T-cell (primary cell): ENCODE measurements around the gene CGB8. TPM values are rescaled to one million over a fixed set of nuclear protein-coding genes. Genes with fewer than 3 reads are reported as not detected.
A peak's percentile ranks its signal among the peaks of the same experiment; 100 is the strongest.

Experiments used
- ATAC-seq, 4 experiments: fragments of 200-7000 bp in 3 of 4; fragments of 150-1000 bp in 1 of 4; cut with Tn5 transposase; replicated peaks in 1 of 4; 1 replicate in 3 of 4; 2 replicates in 1 of 4; pipeline ENCODE4 v1.10.0; 2021; ENCODE audit warnings: moderate library complexity in 3 of 4, mild to moderate bottlenecking in 2 of 4, moderate number of reproducible peaks in 1 of 4
- CTCF ChIA-PET, 2 donors: fragments of 300-600 bp; sonication (Branson Sonifier 250); formaldehyde crosslinking; loops; one replicate each; lab custom pipeline; 2022; ENCODE audit warnings: antibody characterized with exemption in 2 of 2; lab: Charles Lee
- POLR2A ChIA-PET, 2 donors: fragments of 300-600 bp; sonication (Branson Sonifier 250); formaldehyde crosslinking; loops; one replicate each; lab custom pipeline; 2022; ENCODE audit warnings: antibody characterized with exemption in 2 of 2; lab: Charles Lee
- DNase-seq, 35 experiments: peaks; one replicate each; pipeline versions ENCODE4 v3.0.0 to v3.0.0-alpha.2; 2013 to 2023
- H3K27ac ChIP-seq: one replicate; pipeline ENCODE4 v1.5.1; 2013; ENCODE audit warnings: low read length
- H3K27me3 ChIP-seq, 2 experiments: replicated peaks in 1 of 2; 1 replicate in 1 of 2; 2 replicates in 1 of 2; pipeline versions ENCODE4 v1.6.1 to v1.7.0; 2013; ENCODE audit warnings: low read length in 1 of 2, mixed read lengths in 1 of 2; ENCODE audit not compliant: control insufficient read depth in 2 of 2, insufficient read depth in 2 of 2; ENCODE audit errors: extremely low read depth in 1 of 2
- H3K36me3 ChIP-seq, 2 donors: 1 replicate in 1 of 2; 2 replicates in 1 of 2; pipeline versions ENCODE4 v1.6.1 to v1.7.0; 2013; ENCODE audit warnings: low read length in 1 of 2; ENCODE audit not compliant: control insufficient read depth in 2 of 2, insufficient read depth in 1 of 2; ENCODE audit errors: extremely low read depth in 1 of 2
- H3K4me1 ChIP-seq, 2 experiments: 1 replicate in 1 of 2; 2 replicates in 1 of 2; pipeline versions ENCODE4 v1.6.1 to v1.7.0; 2013; ENCODE audit warnings: low read length in 2 of 2, mixed read lengths in 1 of 2; ENCODE audit not compliant: insufficient read depth in 2 of 2, control insufficient read depth in 1 of 2; ENCODE audit errors: extremely low read depth in 1 of 2
- H3K4me3 ChIP-seq, 2 donors: 1 replicate in 1 of 2; 2 replicates in 1 of 2; pipeline versions ENCODE4 v1.5.1 to v1.7.0; 2013; ENCODE audit warnings: mild to moderate bottlenecking in 2 of 2, low read length in 1 of 2, moderate library complexity in 1 of 2; ENCODE audit not compliant: control insufficient read depth in 1 of 2; ENCODE audit errors: extremely low read depth in 1 of 2
- H3K9me3 ChIP-seq: 2 replicates; pipeline ENCODE4 v1.7.0; 2013
- H3K27ac Mint-ChIP-seq, 2 donors: one replicate each; pipeline ENCODE4 v1.8.0; 2020 to 2021; ENCODE audit warnings: mild to moderate bottlenecking in 2 of 2, mixed read lengths in 2 of 2
- H3K27me3 Mint-ChIP-seq, 2 donors: one replicate each; pipeline ENCODE4 v1.8.0; 2021 to 2022; ENCODE audit warnings: mixed read lengths in 2 of 2
- H3K36me3 Mint-ChIP-seq: one replicate; pipeline ENCODE4 v1.8.0; 2021; ENCODE audit warnings: mixed read lengths
- H3K4me1 Mint-ChIP-seq, 3 donors: one replicate each; pipeline ENCODE4 v1.8.0; 2020 to 2022; ENCODE audit warnings: mixed read lengths in 3 of 3, mild to moderate bottlenecking in 1 of 3
- H3K4me3 Mint-ChIP-seq, 3 donors: one replicate each; pipeline ENCODE4 v1.8.0; 2020 to 2022; ENCODE audit warnings: mild to moderate bottlenecking in 3 of 3, mixed read lengths in 3 of 3, moderate library complexity in 3 of 3
- H3K9me3 Mint-ChIP-seq, 3 donors: one replicate each; pipeline ENCODE4 v1.8.0; 2020 to 2022; ENCODE audit warnings: mixed read lengths in 3 of 3
- WGBS: methylation state at CpG from one replicate; pipeline ENCODE4 v1.1.5; 2013; ENCODE audit warnings: missing lambda C conversion rate; ENCODE audit not compliant: insufficient coverage; 5-methylcytosine and 5-hydroxymethylcytosine counted together
- total RNA-seq, 35 experiments: library from RNA in 6 of 35; stranded (reverse) in 6 of 35; fragments of 120-200 nt in 1 of 35; gene quantifications; one replicate each; pipeline versions ENCODE4 v1.2.1 to v1.2.4 and lab custom pipeline; 2013 to 2026

The CGB8 gene
- total RNA-seq, 5 donors from 2014 or later (not counting 1 experiment from before 2014, with no cell fraction given): not detected

- Histone ChIP-seq H3K27me3 (no peaks in the 10 kb centered on the region), H3K27ac (no peak overlapping the region), H3K4me3 (no peak overlapping the region), H3K4me1 (no peaks in the 10 kb centered on the region), H3K9me3 (no peaks in the 10 kb centered on the region), H3K36me3 (peaks cover 13 to 44% of the 10 kb centered on the region in 2 donors)
- 98% methylated on average over 3 of the region's 7 CpGs for WGBS
- H3K36me3 Mint-ChIP-seq: peaks cover 17% of the 10 kb centered on the region
- CTCF ChIA-PET: no interaction called here
- DNase-seq: no peak
- POLR2A ChIA-PET: interaction anchor here in 1 of 2 donors (0.6 kb wide), 1 partner anchor 99 kb away, joined by 5 read pairs; no protein-coding TSS in a partner anchor
- H3K27me3 Mint-ChIP-seq: no peaks in the 10 kb centered on the region
- no peaks in the 10 kb centered on the region for H3K9me3 Mint-ChIP-seq
- H3K27ac Mint-ChIP-seq: no peak overlapping the region
- peaks cover 0 to under 1% (median under 1%) of the 10 kb centered on the region in 3 donors for H3K4me1 Mint-ChIP-seq
- ATAC-seq: no peak
- H3K4me3 Mint-ChIP-seq: no peak overlapping the region
Observed at GRCh38 chr19:49004964-49005614, 43.8 kb downstream of the CGB8 start.

GRCh38 chr19:49004133-49004532 is 44.8 kb downstream of the CGB8 start:
- H3K4me3 Mint-ChIP-seq: no peak overlapping the region
- no peaks in the 10 kb centered on the region for H3K9me3 Mint-ChIP-seq
- H3K4me1 ChIP-seq: peaks cover 0 to 9% of the 10 kb centered on the region in 2 experiments
- H3K4me1 Mint-ChIP-seq: peaks cover 0 to 10% (median 7%) of the 10 kb centered on the region in 3 donors
- no peaks in the 10 kb centered on the region for H3K9me3 ChIP-seq
- no peak for ATAC-seq
- H3K36me3 Mint-ChIP-seq: peaks cover 23% of the 10 kb centered on the region
- CTCF ChIA-PET: interaction anchor here (0.6 to 0.7 kb wide), 3 partner anchors 22 to 111 kb away, joined by 4 to 5 read pairs (median 4); no protein-coding TSS in a partner anchor
- WGBS: 98% methylated on average over 14 of the region's 15 CpGs
- peaks cover 10 to 42% of the 10 kb centered on the region in 2 donors for H3K36me3 ChIP-seq
- no peak overlapping the region for H3K27ac ChIP-seq
- no peak overlapping the region for H3K27ac Mint-ChIP-seq
- DNase-seq: no peak
- no peaks in the 10 kb centered on the region for H3K27me3 ChIP-seq
- H3K27me3 Mint-ChIP-seq: no peaks in the 10 kb centered on the region
- no peak overlapping the region for H3K4me3 ChIP-seq
- POLR2A ChIA-PET: no interaction called here

GRCh38 chr19:48999481-49000325 is 49.2 kb downstream of the CGB8 start:
- CTCF ChIA-PET: interaction anchor here (0.6 to 1.6 kb wide), 6 partner anchors 9 to 199 kb away, joined by 3 to 7 read pairs (median 5); partner anchors contain the start of gene HSD17B14 (in 1 of the 2)
- Histone ChIP-seq H3K4me3 (no peak overlapping the region), H3K27me3 (no peaks in the 10 kb centered on the region), H3K9me3 (no peaks in the 10 kb centered on the region), H3K27ac (no peak overlapping the region), H3K36me3 (peaks cover 4 to 18% of the 10 kb centered on the region in 2 donors), H3K4me1 (peaks cover 0 to 15% of the 10 kb centered on the region in 2 experiments)
- Mint-ChIP-seq H3K27me3 (no peaks in the 10 kb centered on the region), H3K27ac (no peak overlapping the region), H3K9me3 (no peaks in the 10 kb centered on the region), H3K4me1 (peaks cover 15 to 21% (median 20%) of the 10 kb centered on the region in 3 donors), H3K36me3 (peaks cover 11% of the 10 kb centered on the region), H3K4me3 (no peak overlapping the region)
- POLR2A ChIA-PET: interaction anchor here in 1 of 2 donors (0.5 to 0.6 kb wide), 2 partner anchors 92 to 354 kb away, joined by 4 to 12 read pairs; no protein-coding TSS in a partner anchor
- WGBS: 71% methylated on average over 14 of the region's 16 CpGs
- DNase-seq (peak; percentile 42 to 76 (median 63)), ATAC-seq (peak; percentile 75 to 89 (median 84))

- peaks cover 0 to 4% of the 10 kb centered on the region in 2 donors for H3K36me3 ChIP-seq
- H3K9me3 ChIP-seq: no peaks in the 10 kb centered on the region
- Mint-ChIP-seq H3K27ac (no peak overlapping the region), H3K4me1 (peaks cover 27 to 31% (median 30%) of the 10 kb centered on the region in 3 donors), H3K27me3 (no peaks in the 10 kb centered on the region), H3K36me3 (peaks cover 5% of the 10 kb centered on the region), H3K9me3 (no peaks in the 10 kb centered on the region), H3K4me3 (no peak overlapping the region)
- no peak overlapping the region for H3K4me3 ChIP-seq
- no peak for ATAC-seq
- H3K4me1 ChIP-seq: peaks cover 3 to 25% of the 10 kb centered on the region in 2 experiments
- POLR2A ChIA-PET: interaction anchor here in 1 of 2 donors (0.5 kb wide), 1 partner anchor 25 kb away, joined by 4 read pairs; no protein-coding TSS in a partner anchor
- H3K27ac ChIP-seq: no peak overlapping the region
- CTCF ChIA-PET: interaction anchor here in 1 of 2 donors (0.5 to 0.9 kb wide), 3 partner anchors 22 to 66 kb away, joined by 3 read pairs; no protein-coding TSS in a partner anchor
- H3K27me3 ChIP-seq: no peaks in the 10 kb centered on the region
- DNase-seq: peak in 20 of 35 experiments; percentile 20 to 55 (median 34)
- 78% methylated on average over 4 of the region's 5 CpGs for WGBS
Observed at GRCh38 chr19:48997972-48998371, 50.9 kb downstream of the CGB8 start.

Other genes with a start within 250 kb of the CGB8 start
- 10 to 100 TPM; 21.5 to 40.6 (median 36.6) TPM for gene BCAT2, start 238.1 kb downstream of the CGB8 start, total RNA-seq
- 1 to 10 TPM in 2 of 5 donors, under 1 TPM in 2, not detected in 1; 0.58 to 2.1 (median 1.1) TPM for gene HSD17B14, start 212.6 kb downstream of the CGB8 start, total RNA-seq
- 10 to 100 TPM in 1 of 5 donors, 1 to 10 TPM in 4; 2.7 to 11.8 (median 5.2) TPM for gene PLEKHA4, start 180.5 kb downstream of the CGB8 start, total RNA-seq
- gene PPP1R15A, start 176.7 kb downstream of the CGB8 start, total RNA-seq: 100 to 1,000 TPM in 2 of 5 donors, 10 to 100 TPM in 3; 74.4 to 713 (median 93.6) TPM
- under 1 TPM in 1 of 5 donors, not detected in 4; 0.26 TPM for gene TULP2, start 150.4 kb downstream of the CGB8 start, total RNA-seq
- 100 to 1,000 TPM; 122 to 177 (median 165) TPM for gene NUCB1, start 148.8 kb downstream of the CGB8 start, total RNA-seq
- 1 to 10 TPM in 4 of 5 donors, under 1 TPM in 1; 0.93 to 1.7 (median 1.2) TPM for gene DHDH, start 115.4 kb downstream of the CGB8 start, total RNA-seq
- 100 to 1,000 TPM in 3 of 5 donors, 10 to 100 TPM in 2; 76.6 to 201 (median 183) TPM for gene BAX, start 94.2 kb downstream of the CGB8 start, total RNA-seq
- gene FTL, start 83.8 kb downstream of the CGB8 start, total RNA-seq: 1,000 to 10,000 TPM in 2 of 5 donors, 100 to 1,000 TPM in 3; 594 to 1,085 (median 906) TPM
- gene GYS1, start 55.8 kb downstream of the CGB8 start, total RNA-seq: 10 to 100 TPM; 28.1 to 58.9 (median 52.4) TPM
- gene RUVBL2, start 55.2 kb downstream of the CGB8 start, total RNA-seq: 10 to 100 TPM; 20.3 to 48.7 (median 41.4) TPM
- under 1 TPM in 1 of 5 donors, not detected in 4; 0.57 TPM for gene LHB, start 32.0 kb downstream of the CGB8 start, total RNA-seq
- not detected for gene CGB3, start 24.8 kb downstream of the CGB8 start, total RNA-seq
- gene CGB2, start 17.2 kb downstream of the CGB8 start, total RNA-seq: not detected
- not detected for gene CGB1, start 12.2 kb downstream of the CGB8 start, total RNA-seq
- gene CGB5, start 5.3 kb downstream of the CGB8 start, total RNA-seq: not detected
- gene CGB7, start 8.6 kb upstream of the CGB8 start, total RNA-seq: not detected
- not detected for gene NTF4, start 15.7 kb upstream of the CGB8 start, total RNA-seq
- not detected for gene KCNA7, start 23.6 kb upstream of the CGB8 start, total RNA-seq
- gene SNRNP70, start 36.3 kb upstream of the CGB8 start, total RNA-seq: 100 to 1,000 TPM; 406 to 704 (median 645) TPM
- 10 to 100 TPM in 3 of 5 donors, 1 to 10 TPM in 2; 8.1 to 17.8 (median 12.9) TPM for gene LIN7B, start 65.3 kb upstream of the CGB8 start, total RNA-seq
- 1 to 10 TPM; 2.1 to 3.7 (median 2.5) TPM for gene C19orf73, start 70.0 kb upstream of the CGB8 start, total RNA-seq
- 1 to 10 TPM; 3.8 to 4.7 (median 4.1) TPM for gene PPFIA3, start 70.4 kb upstream of the CGB8 start, total RNA-seq
- not detected for gene HRC, start 106.3 kb upstream of the CGB8 start, total RNA-seq
- gene TRPM4, start 108.7 kb upstream of the CGB8 start, total RNA-seq: under 1 TPM in 3 of 5 donors, not detected in 2; 0.43 to 0.89 (median 0.50) TPM